GM19395 (cell line): ENCODE data around the gene DNAJC11.
"Not testable (repeated sequence)": the region's sequence is repeated elsewhere in the genome, so short reads cannot be mapped to it uniquely, and the experiment has no call there.

Experiments used
- ATAC-seq: cut with Tn5 transposase; IDR thresholded peaks from one replicate; pipeline ENCODE4 v1.9.1; 2021; ENCODE audit warnings: mild to moderate bottlenecking, moderate library complexity; ENCODE audit not compliant: unreplicated experiment

The DNAJC11 gene

DNA sequence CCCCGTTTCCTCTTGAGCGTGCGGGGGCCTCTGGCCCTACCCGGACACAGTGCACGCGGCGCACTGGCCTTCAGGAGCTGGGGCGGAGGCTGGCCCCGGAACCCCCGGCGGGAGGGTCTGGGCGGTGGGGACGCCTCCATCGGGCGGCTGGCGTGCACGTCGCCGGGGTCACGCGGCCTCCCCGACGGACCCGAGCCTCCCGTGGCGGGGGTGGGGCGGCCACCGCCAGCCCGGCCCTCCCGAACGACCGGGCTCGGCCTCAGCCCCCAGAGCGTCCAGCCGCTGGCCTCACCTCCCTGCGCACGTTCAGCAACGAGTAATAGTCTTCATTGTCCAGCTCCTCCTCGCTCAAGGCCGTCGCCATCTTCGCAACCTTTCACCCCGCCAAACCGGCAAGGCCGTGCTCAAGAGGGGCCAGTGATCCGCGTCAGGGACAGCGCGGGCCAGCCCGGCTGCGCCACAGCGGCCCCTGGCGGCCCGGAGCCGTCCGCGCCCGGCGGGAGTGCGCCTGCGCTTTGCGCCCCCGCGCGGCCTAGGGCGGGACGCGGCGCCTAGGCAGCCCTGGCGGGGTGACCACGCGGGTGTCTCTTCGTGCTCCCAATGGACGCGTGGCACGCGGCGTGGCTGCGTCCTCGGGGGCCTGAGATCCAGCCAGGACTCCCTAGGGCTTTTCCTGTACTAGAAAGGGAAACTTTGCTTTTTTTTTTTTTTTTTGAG is at the start of gene DNAJC11:
TSS of gene DNAJC11 (minus strand) at position 380 of the 717 bp plus-strand sequence. CDS start at position 364, 16 bp downstream.
- ATAC-seq, result peak; percentile 90

- no peak for ATAC-seq
Measured at GRCh38 chr1:6750490-6750889, 48.9 kb upstream of the DNAJC11 start.

DNA sequence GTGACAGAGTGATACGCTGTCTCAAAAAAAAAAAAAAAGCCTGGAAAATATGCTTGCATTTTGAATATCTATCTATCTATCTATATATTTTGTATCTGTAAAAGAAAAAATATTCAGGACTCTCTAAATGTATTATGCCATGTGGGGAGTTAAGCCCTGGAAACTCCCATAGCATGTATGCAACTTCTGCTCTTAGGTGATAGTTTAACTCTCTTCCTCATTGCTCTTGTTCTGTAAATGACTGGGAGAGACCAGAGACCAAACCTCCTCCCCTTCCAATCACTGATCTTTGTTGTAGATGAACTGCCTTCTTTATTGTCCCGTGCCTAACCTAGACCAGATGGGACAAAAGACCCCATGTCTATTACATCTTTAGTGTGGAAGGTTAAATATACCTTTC is 46.1 kb upstream of the DNAJC11 start:
- ATAC-seq, result no peak

- ATAC-seq, result no peak
Measured at GRCh38 chr1:6745073-6745472, 43.5 kb upstream of the DNAJC11 start.

GRCh38 chr1:6743189-6744101 is 41.8 kb upstream of the DNAJC11 start:
- no peak for ATAC-seq

- ATAC-seq, result not testable (repeated sequence)
Measured at GRCh38 chr1:6742676-6743188, 41.1 kb upstream of the DNAJC11 start.

DNA sequence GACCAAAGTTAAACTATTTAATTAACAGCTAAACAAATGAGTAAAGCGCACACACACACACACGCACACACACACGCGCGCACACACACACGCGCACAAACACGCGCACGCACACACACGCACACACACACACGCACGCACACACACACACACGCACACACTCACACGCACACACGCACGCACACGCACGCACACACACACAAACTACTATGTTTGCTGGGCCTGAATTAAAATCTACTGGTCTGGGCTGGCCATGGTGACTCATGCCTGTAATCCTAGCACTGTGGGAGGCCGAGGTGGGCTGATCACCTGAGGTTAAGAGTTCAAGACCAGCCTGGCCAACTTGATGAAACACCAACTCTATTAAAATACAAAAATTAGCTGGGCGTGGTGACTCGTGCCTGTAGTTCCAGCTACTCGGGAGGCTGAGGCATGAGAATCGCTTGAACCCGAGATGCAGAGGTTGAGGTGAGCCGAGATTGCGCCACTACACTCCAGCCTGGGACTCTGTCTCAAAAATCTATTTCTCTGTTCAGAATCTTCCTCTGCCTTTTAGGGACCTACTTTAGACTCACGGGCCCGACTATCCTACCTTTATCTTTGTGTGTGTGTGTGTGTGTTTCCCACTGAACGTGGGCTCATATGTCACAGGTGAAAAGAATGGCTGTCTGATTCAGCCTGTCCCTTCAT is 37.5 kb upstream of the DNAJC11 start:
- no peak for ATAC-seq

GRCh38 chr1:6732942-6733341 is 31.3 kb upstream of the DNAJC11 start:
- no peak for ATAC-seq

DNA sequence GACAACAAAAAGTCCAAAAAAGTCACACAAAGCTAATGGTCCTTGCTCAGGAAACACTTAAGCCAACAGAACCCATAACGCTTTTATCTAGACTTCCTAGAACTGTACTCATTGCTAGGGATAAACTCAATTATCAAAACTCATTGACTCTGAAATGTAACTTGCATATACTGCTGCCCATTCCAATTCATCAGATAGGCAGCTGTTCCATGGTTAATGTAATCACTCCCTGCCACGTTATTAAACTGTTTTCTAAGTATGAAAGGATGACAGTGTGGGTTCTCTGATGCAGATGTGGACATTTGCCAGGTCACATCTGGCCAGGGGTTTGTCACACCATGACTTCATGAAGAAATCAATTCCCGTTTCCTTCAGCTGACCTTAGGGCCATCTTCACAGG is 30.3 kb upstream of the DNAJC11 start:
- no peak for ATAC-seq

- no peak for ATAC-seq
Measured at GRCh38 chr1:6730880-6731279, 29.3 kb upstream of the DNAJC11 start.

- no peak for ATAC-seq
Measured at GRCh38 chr1:6730473-6730872, 28.9 kb upstream of the DNAJC11 start.

DNA sequence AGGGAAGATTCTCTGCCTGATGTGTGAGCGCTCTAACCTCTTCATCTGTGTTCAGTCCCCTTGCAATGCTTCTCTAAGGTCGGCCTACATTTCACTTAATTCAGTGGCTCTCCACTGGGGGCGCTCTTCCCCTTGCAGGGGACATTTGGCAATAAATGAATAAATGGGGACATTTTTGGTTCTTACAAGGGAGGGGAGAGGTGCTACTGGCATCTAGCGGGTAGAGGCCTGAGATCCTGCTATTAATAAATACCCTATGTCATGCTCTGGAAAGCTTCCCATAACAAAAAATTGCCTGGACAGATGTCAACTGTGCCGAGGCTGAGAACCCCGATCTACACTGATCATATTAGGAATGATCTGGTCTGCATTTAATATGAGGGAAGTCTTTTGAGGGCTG is 25.9 kb upstream of the DNAJC11 start:
- ATAC-seq, result no peak

GRCh38 chr1:6726253-6726652 is 24.6 kb upstream of the DNAJC11 start:
- ATAC-seq, result no peak

DNA sequence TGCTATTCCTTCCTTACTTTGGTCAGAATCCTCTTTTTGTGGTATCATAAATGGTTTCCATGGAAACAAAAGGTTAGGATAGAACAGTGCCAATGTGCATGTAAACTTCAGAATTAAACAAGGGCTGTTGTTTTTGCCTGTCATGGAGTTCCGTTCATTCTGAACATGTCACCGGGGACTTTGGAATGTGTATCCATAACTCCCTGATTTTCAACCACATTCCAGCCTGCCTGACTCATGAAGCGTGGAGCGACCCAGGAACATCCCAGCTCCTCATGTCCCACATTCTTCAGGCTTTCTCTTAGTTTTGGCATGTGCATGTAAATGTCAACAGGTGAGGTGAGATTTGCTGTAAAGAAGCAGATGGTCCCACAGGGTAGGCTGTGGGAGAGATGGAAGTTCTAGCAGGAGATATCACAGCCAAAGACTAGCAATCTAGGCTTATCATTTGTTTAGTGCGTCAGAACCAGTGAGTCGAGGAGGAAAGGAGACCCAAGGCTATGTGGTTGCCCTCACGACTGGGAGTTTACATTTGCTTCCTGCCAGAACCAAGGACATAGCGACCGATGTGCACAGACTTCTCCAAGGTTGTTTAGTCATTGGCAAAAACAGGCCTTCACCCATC is 23.0 kb upstream of the DNAJC11 start:
- no peak for ATAC-seq

DNA sequence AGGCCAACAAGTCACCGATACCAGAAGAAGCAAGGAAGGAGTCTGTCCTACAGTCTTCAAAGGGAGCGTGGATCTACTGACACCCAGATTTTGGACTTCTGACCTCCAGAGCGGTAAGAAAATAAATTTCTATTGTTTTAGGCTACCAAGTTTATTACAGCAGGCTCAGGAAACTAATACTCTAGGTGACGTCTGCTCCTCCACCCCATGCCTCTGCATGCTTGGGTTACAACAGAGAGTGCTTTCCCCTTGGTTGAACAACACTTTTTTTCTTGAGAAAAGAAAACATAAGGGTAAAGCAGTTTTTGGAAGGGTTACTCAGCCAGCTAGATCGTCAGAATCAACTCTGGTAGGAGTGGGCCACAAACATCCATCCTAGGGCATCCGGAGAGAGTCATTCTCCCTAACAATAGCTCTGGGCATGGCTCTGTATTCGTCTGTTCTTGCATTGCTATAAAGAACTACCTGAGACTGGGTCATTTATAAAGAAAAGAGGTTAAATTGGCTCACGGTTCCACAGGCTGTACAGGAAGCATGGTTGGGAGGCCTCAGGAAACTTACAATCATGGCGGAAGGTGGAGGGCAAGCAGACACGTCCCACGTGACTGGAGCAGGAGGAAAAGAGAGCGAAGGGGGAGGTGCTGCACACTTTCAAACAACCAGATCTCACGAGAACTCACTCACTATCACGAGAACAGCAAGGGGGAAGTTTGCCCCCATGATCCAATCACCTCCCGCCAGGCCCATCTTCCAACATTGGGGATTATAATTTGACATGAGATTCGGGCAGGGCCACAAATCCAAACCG is 22.2 kb upstream of the DNAJC11 start:
- no peak for ATAC-seq

DNA sequence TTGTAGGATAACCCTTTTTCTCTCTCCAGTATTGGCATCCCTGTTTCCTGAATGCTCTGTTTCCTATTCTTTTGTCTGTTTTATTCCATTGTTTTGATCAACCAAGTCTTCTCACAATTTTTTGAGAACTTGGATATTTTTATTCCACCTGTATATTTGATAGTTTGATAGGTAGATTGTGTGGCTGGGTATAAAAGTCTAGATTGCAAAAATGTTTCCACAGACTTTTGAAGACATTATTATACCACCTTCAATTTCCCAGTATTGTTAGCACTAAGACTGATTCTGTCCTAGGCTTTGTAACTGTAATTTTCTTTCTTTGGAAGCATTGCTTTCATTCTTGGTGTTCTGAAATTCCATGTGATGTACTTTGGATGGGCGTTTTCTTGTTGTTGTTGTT is 9.6 kb upstream of the DNAJC11 start:
- ATAC-seq, result no peak

- no peak for ATAC-seq
Measured at GRCh38 chr1:6704746-6705145, 3.1 kb upstream of the DNAJC11 start.

GRCh38 chr1:6703016-6703415 is 1.4 kb upstream of the DNAJC11 start:
- ATAC-seq, result no peak

DNA sequence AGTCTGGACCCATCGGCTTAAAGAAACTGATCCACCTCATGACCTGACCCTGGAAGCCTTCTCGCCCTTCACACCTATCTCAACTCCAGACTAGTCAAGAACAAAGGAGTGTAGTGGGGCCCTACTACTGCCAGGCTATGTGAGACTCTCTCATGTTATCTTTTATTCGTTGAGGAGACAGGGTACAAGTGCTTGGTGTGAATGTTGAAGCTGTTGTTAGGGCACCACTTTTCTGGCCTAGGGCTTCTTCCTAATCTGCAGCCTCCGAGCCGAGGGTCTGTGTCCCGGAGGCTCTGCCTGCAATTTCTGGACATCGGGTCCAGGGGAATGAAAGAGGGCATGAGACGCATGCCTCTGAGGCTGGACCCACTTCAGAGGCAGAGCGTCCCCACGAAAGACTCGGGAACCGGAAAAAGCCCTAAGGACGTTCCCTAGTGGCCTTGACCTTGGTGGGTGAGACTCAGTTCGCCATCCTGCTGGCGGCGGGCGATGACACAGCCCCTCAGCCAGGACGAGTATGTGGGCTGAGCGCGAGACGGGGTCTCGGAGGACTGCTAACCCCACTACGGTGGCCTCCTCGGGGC is 671 bp downstream of the DNAJC11 start:
- no peak for ATAC-seq

DNA sequence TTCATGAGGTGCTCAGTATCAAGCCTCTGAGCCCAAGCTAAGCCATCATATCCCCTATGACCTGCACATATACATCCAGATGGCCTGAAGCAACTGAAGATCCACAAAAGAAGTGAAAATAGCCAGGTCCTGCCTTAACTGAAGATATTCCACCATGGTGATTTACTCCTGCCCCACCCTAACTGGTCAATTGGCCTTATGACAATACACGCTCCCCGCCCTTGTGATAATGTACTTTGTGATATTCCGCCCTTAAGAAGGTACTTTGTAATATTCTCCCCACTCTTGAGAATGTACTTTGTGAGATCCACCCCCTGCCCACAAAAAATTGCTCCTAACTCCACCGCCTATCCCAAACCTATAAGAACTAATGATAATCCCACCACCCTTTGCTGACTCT is 1.7 kb downstream of the DNAJC11 start:
- not testable (repeated sequence) for ATAC-seq
